HUES48 (cell line): Measurements from ENCODE around the gene NEGR1.

Source experiments
- H3K27ac ChIP-seq: one replicate; pipeline ENCODE4 v1.7.0; 2013; ENCODE audit warnings: low read depth, low read length, inconsistent platforms
- H3K27me3 ChIP-seq: 2 replicates; pipeline ENCODE4 v1.6.1; 2013; ENCODE audit warnings: mild to moderate bottlenecking, low read length; ENCODE audit not compliant: control insufficient read depth, insufficient read depth
- H3K36me3 ChIP-seq: 2 replicates; pipeline ENCODE4 v1.6.1; 2013; ENCODE audit warnings: low read length; ENCODE audit not compliant: control insufficient read depth, insufficient read depth
- H3K4me1 ChIP-seq: 2 replicates; pipeline ENCODE4 v1.6.1; 2013; ENCODE audit warnings: mild to moderate bottlenecking, low read length; ENCODE audit not compliant: control insufficient read depth, insufficient read depth
- H3K4me3 ChIP-seq: 2 replicates; pipeline ENCODE4 v1.5.1; 2013; ENCODE audit warnings: mild to moderate bottlenecking, low read depth, low read length
- H3K9ac ChIP-seq: 2 replicates; pipeline ENCODE4 v1.6.1; 2013; ENCODE audit warnings: mild to moderate bottlenecking, low read depth, low read length, moderate library complexity
- H3K9me3 ChIP-seq: 2 replicates; pipeline ENCODE4 v1.6.1; 2013; ENCODE audit warnings: low read length; ENCODE audit not compliant: control insufficient read depth, insufficient read depth

Gene NEGR1

GRCh38 chr1:72186733-72187307, 95.5 kb downstream of the NEGR1 start:
- Histone ChIP-seq H3K27ac (no peak overlapping the region), H3K36me3 (no peaks in the 10 kb centered on the region), H3K4me1 (peaks cover 12% of the 10 kb centered on the region; the same call in 1 of the 2 replicates), H3K27me3 (no peaks in the 10 kb centered on the region), H3K9me3 (no peaks in the 10 kb centered on the region), H3K4me3 (no peak overlapping the region), H3K9ac (no peak overlapping the region)

DNA sequence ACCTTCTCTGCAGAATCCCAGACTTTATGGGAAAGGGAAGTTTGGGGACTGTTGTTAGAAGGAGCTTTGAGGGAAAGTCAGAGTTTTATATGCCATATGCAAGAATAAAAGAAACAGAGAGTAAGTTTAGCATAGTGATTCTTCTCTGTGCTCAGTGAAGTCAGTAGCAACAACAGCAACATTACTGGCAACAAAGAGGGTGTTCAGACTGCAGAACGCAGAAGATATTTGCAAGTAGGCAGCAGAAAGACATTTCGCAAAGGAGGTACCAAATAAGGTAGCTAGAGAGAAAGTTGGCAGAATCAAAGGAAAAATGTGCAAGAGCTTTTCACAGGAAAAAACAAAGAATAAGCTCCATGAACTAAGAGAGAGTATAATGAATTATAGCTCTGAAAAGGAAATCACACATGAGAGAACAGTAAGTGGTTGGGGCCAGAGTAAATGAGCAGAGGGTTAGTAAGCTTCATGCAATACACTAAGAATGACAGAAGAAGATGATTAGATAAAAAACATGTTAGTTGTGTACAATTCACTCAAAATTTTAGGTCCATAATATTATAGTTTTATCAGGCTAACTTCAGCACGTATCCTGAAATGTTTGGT, 98.1 kb downstream of the NEGR1 start:
- Histone ChIP-seq H3K4me1 (peaks cover 12% of the 10 kb centered on the region; the same call in 1 of the 2 replicates), H3K4me3 (no peak overlapping the region), H3K9ac (no peak overlapping the region), H3K36me3 (no peaks in the 10 kb centered on the region), H3K9me3 (no peaks in the 10 kb centered on the region), H3K27me3 (no peaks in the 10 kb centered on the region), H3K27ac (no peak overlapping the region)

DNA sequence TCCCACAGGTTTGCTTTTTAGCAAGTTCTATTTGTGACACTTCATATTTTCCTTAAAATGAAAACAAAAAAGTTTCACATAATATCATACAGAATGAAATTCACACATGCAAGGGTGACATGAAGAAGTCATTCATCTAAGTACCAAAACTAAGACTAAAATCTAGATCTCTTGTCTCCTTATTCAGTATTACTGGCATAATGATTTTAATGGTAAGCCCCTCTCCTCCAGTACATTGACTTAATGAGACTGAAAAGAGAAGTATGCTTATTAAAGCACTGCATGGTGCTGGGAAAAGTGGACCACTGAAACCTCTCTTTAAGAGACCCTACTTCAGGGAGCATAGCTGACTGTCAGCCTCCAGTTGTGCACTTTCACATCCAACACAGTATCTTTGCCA, 99.5 kb downstream of the NEGR1 start:
- Histone ChIP-seq H3K36me3 (no peaks in the 10 kb centered on the region), H3K27me3 (no peaks in the 10 kb centered on the region), H3K9ac (no peak overlapping the region), H3K27ac (no peak overlapping the region), H3K4me3 (no peak overlapping the region), H3K9me3 (no peaks in the 10 kb centered on the region), H3K4me1 (peaks cover 10% of the 10 kb centered on the region; the same call in 1 of the 2 replicates)

DNA sequence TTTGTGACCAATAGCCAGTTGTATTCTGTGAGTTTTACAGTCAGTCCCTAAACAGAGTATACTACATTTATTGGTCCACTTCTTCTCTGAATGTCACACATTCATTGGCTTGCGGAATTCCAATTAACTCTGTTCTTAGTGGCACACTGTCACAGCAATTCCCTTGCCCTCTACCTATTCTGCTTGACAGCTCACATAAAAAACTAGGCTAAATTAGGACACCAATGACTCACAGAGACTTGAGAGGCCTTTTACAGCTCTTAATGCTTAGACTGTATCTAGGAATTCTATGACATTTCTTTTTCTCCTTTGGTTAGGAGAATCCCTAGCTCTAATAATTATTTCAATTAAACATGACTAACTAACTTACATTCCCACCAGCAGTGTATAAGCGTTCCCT, 104.1 kb downstream of the NEGR1 start:
- H3K4me3 ChIP-seq: no peak overlapping the region
- H3K9ac ChIP-seq: no peak overlapping the region
- no peaks in the 10 kb centered on the region for H3K9me3 ChIP-seq
- no peaks in the 10 kb centered on the region for H3K36me3 ChIP-seq
- H3K4me1 ChIP-seq: no peaks in the 10 kb centered on the region
- no peaks in the 10 kb centered on the region for H3K27me3 ChIP-seq
- H3K27ac ChIP-seq: no peak overlapping the region

DNA sequence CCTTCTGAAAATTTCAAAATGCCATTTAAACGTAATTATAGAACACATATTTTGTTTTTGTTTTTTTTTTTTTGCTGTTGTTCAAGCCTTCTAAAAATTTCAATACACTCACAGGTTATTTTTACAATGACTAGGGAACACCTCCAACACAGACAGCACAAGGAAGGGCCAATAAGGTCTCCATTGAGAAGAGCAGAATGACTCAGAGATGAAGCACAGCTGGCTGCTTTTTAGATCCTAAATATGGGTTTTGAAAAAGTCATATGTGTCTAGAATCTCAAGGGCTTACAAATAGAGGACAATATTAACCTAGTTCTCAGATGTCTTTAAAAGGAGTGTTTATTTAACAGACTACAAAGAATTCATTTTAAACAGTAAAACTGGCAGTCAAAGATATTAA, 104.6 kb downstream of the NEGR1 start:
- Histone ChIP-seq H3K27ac (no peak overlapping the region), H3K4me3 (no peak overlapping the region), H3K9me3 (no peaks in the 10 kb centered on the region), H3K4me1 (no peaks in the 10 kb centered on the region), H3K9ac (no peak overlapping the region), H3K36me3 (no peaks in the 10 kb centered on the region), H3K27me3 (no peaks in the 10 kb centered on the region)

DNA sequence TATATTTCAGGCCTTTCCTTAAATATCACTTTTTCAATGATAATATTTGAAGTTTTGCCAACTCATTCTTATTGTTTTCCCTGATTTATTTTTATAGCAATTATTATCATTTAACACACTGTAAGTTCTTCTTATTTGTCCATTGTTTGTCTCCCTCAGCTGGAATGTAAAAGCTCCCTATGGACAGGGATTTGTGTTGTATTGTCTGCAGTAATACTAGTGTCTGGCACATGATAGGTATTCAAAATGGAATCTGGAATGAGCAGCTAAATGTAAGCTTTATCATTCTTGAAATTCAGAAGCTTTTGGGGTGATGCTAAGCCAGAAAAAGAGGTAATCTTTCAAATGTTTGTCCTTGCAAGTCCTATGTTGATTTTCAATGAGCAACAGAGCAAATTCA, 112.1 kb downstream of the NEGR1 start:
- H3K4me1 ChIP-seq: no peaks in the 10 kb centered on the region
- H3K4me3 ChIP-seq: no peak overlapping the region
- H3K36me3 ChIP-seq: no peaks in the 10 kb centered on the region
- H3K9me3 ChIP-seq: no peaks in the 10 kb centered on the region
- H3K27me3 ChIP-seq: no peaks in the 10 kb centered on the region
- H3K9ac ChIP-seq: no peak overlapping the region
- no peak overlapping the region for H3K27ac ChIP-seq

GRCh38 chr1:72166426-72166825, 115.9 kb downstream of the NEGR1 start:
- Histone ChIP-seq H3K4me3 (no peak overlapping the region), H3K36me3 (no peaks in the 10 kb centered on the region), H3K9ac (no peak overlapping the region), H3K27ac (no peak overlapping the region), H3K9me3 (no peaks in the 10 kb centered on the region), H3K4me1 (no peaks in the 10 kb centered on the region), H3K27me3 (no peaks in the 10 kb centered on the region)

DNA sequence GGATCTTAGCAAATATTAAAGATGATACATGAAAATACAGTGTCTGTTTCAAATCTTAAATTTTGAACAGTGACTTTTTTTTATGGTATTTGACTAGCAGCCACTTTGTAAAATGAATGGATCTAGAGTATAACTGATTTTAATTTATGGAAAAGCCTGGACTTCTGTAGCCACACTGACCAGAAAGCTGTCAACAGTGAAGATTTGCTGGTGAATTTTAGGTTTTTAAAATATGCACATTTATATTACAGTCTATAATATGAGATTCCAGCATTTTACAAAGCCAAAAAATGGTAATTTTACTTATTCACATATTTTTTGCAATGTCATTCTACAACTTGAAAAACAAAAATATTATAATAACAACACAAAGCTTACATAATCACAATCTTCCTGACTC, 131.8 kb downstream of the NEGR1 start:
- H3K4me1 ChIP-seq: no peaks in the 10 kb centered on the region
- H3K27ac ChIP-seq: no peak overlapping the region
- H3K4me3 ChIP-seq: no peak overlapping the region
- no peaks in the 10 kb centered on the region for H3K27me3 ChIP-seq
- no peaks in the 10 kb centered on the region for H3K9me3 ChIP-seq
- H3K9ac ChIP-seq: no peak overlapping the region
- no peaks in the 10 kb centered on the region for H3K36me3 ChIP-seq

- no peak overlapping the region for H3K27ac ChIP-seq
- H3K27me3 ChIP-seq: no peaks in the 10 kb centered on the region
- H3K4me3 ChIP-seq: no peak overlapping the region
- no peaks in the 10 kb centered on the region for H3K9me3 ChIP-seq
- no peaks in the 10 kb centered on the region for H3K36me3 ChIP-seq
- no peak overlapping the region for H3K9ac ChIP-seq
- no peaks in the 10 kb centered on the region for H3K4me1 ChIP-seq
Measured at GRCh38 chr1:72141875-72142274, 140.5 kb downstream of the NEGR1 start.

DNA sequence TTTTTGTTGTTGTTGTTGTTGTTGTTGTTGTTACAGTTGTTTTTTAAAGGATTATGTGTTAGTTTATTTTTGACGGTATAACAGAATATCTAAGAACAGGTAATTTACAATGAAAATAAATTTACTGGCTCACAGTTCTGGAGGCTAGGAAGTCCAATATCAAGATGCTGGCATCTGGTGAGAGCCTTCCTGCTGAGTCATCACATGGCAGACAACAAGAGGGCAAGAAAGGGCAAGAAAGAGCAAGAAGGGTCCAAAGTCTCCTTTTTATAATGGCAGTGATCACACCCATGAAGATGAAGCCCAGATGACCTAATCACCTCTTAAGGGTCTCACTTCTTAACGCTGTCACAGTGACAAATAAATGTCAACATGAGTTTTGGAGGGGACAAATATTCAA, 142.1 kb downstream of the NEGR1 start:
- Histone ChIP-seq H3K27me3 (no peaks in the 10 kb centered on the region), H3K36me3 (no peaks in the 10 kb centered on the region), H3K9me3 (no peaks in the 10 kb centered on the region), H3K4me1 (no peaks in the 10 kb centered on the region), H3K9ac (no peak overlapping the region), H3K4me3 (no peak overlapping the region), H3K27ac (no peak overlapping the region)

GRCh38 chr1:72137656-72138055, 144.7 kb downstream of the NEGR1 start:
- H3K4me1 ChIP-seq: no peaks in the 10 kb centered on the region
- no peak overlapping the region for H3K4me3 ChIP-seq
- no peaks in the 10 kb centered on the region for H3K9me3 ChIP-seq
- no peak overlapping the region for H3K9ac ChIP-seq
- H3K27ac ChIP-seq: no peak overlapping the region
- H3K36me3 ChIP-seq: no peaks in the 10 kb centered on the region
- no peaks in the 10 kb centered on the region for H3K27me3 ChIP-seq
